NT2/D1 (cell line): ENCODE data around the gene NLK.
"Not testable (repeated sequence)": the region's sequence is repeated elsewhere in the genome, so short reads cannot be mapped to it uniquely, and the experiment has no call there.

Experiments used
- DNase-seq: peaks from one replicate; pipeline ENCODE4 v3.0.0-alpha.2; 2011; ENCODE audit warnings: low read depth, low spot score
- H3K27me3 ChIP-seq: 2 replicates; pipeline ENCODE4 v1.6.0; 2011; ENCODE audit warnings: mild to moderate bottlenecking; ENCODE audit not compliant: insufficient read length, insufficient read depth
- H3K36me3 ChIP-seq: 2 replicates; pipeline ENCODE4 v1.6.1; 2011; ENCODE audit warnings: mild to moderate bottlenecking, low read length, mixed read lengths; ENCODE audit not compliant: insufficient read depth, insufficient read length
- H3K4me1 ChIP-seq: 2 replicates; pipeline ENCODE4 v1.5.1; 2011; ENCODE audit not compliant: insufficient read depth, insufficient read length
- H3K4me3 ChIP-seq: 2 replicates; pipeline ENCODE4 v1.5.1; 2011; ENCODE audit warnings: low read depth; ENCODE audit not compliant: insufficient read length
- H3K9ac ChIP-seq: 2 replicates; pipeline ENCODE4 v1.6.0; 2011; ENCODE audit warnings: low read depth; ENCODE audit not compliant: insufficient read length
- H3K9me3 ChIP-seq: 2 replicates; pipeline ENCODE4 v1.5.1; 2011; ENCODE audit warnings: mild to moderate bottlenecking, low read length; ENCODE audit not compliant: insufficient read depth
- SUZ12 ChIP-seq: IDR thresholded peaks from 2 replicates; pipeline ENCODE4 v1.6.1; 2011; ENCODE audit not compliant: insufficient read length, insufficient read depth; ENCODE audit errors: extremely low read depth
- YY1 ChIP-seq: IDR thresholded peaks from 2 replicates; pipeline ENCODE4 v1.6.1; 2011; ENCODE audit not compliant: insufficient read length, insufficient read depth
- ZNF274 ChIP-seq: IDR thresholded peaks from 2 replicates; pipeline ENCODE4 v1.6.1; 2011; ENCODE audit warnings: mild to moderate bottlenecking, low read depth, low read length

NLK gene

DNA sequence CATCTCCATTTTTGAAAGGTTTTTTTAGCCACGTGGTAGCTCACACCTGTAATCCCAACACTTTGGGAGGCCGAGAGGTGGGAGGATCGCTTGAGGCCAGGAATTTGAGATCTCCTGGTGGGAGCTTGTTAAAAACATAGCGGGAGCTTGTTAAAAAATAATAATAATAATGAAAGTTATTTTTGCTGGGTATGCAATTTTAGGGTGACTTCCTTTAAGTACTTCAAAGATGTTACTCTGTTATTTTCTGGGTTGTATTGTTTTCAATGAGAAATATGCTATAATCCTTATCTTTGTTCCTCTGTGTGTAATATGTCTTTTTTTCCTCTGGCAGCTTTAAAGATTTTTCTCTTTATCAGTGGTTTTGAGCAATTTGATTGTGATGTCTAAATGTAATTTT is 48.1 kb downstream of the NLK start:
- Histone ChIP-seq H3K36me3 (no peaks in the 10 kb centered on the region), H3K9me3 (no peaks in the 10 kb centered on the region), H3K27me3 (no peaks in the 10 kb centered on the region), H3K4me1 (no peaks in the 10 kb centered on the region), H3K4me3 (no peak overlapping the region), H3K9ac (no peak overlapping the region)
- no peak for DNase-seq
- no peak for TF ChIP-seq SUZ12
- TF ChIP-seq ZNF274, result no peak
- no peak for TF ChIP-seq YY1

DNA sequence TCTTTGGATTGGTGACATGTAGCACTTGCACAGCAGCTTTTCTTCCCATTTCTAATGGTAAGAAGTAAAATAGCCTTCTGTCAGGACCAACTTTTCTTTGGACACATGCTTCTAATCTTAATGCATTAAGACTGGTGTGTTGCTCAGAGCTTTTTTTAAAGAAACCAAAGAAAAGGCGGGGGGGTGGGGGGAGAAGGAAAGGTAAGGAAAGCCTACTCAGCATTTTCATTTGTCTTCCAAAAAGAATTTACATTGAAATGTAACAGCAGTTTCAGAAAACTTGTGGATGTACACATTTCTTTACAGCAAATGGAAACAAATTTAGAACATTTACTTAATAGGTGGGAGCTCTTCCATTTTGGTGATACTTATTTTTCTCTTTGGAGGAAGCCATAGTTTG is 49.6 kb downstream of the NLK start:
- H3K36me3 ChIP-seq, result no peaks in the 10 kb centered on the region

DNA sequence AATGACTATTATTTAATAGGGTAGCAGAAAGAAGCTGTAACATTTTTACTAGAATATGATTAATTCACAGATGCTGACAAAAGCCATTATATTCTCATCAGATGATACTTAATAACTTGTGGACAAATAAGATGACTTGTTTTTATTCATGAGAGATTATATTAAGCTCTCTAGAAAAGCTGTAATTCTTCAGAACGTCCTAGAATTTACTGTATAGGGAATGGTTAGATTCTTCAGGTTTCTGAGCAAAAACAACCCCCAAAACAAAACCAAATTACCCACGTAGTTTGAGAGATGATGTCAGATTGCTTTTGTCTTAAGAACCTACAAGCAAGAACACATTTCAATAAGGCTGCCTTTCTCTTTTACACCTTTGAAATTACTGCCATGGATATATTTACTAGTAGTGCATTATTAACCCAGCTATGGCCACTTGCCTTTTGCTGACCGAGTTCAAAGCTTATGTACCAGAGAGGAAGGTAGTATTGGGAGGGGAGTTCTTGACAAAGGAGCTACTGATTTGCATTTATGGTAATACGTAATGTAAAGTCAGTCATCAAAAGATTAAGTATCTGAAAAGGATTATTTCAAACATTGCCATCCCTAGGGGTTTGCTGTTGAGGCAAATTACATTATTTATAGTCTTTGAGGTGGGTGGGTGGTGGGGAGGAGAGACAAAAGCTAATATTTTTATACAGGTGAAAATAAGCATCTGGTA is 51.7 kb downstream of the NLK start:
- no peak for DNase-seq
- no peak overlapping the region for H3K9ac ChIP-seq
- no peaks in the 10 kb centered on the region for H3K4me1 ChIP-seq
- no peak overlapping the region for H3K4me3 ChIP-seq
- H3K9me3 ChIP-seq, result no peaks in the 10 kb centered on the region
- no peaks in the 10 kb centered on the region for H3K36me3 ChIP-seq
- no peaks in the 10 kb centered on the region for H3K27me3 ChIP-seq
- TF ChIP-seq ZNF274 (no peak), YY1 (no peak), SUZ12 (no peak)

More for the DNA sequence above, 49.6 kb downstream of the NLK start:
- Histone ChIP-seq H3K4me3 (no peak overlapping the region), H3K4me1 (no peaks in the 10 kb centered on the region), H3K27me3 (no peaks in the 10 kb centered on the region), H3K9me3 (no peaks in the 10 kb centered on the region), H3K9ac (no peak overlapping the region)
- DNase-seq, result no peak
- TF ChIP-seq YY1 (no peak), ZNF274 (no peak), SUZ12 (no peak)

DNA sequence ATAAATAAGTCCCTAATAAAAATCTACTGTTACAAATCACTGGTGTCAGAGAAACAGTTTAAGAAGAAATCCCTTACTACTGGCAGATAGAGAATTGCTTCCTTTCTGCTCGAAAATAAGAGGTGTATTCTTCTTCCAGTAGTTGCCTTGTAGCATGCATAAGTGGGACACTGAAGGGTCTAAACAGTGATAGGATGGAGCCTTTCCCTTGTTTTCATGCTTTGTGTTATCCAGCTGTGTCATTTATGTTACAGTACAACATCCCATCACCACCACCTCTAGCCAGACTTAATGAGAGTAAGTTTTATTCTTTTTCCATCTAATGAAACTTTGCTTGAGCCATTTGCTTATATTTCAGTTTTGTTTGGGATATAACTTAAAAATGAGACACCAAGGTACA is 54.3 kb downstream of the NLK start:
- TF ChIP-seq ZNF274, result no peak
- no peak for TF ChIP-seq YY1
- TF ChIP-seq SUZ12, result no peak
- no peaks in the 10 kb centered on the region for H3K4me1 ChIP-seq
- DNase-seq, result no peak
- H3K4me3 ChIP-seq, result no peak overlapping the region
- no peaks in the 10 kb centered on the region for H3K27me3 ChIP-seq
- no peaks in the 10 kb centered on the region for H3K9me3 ChIP-seq
- no peak overlapping the region for H3K9ac ChIP-seq
- H3K36me3 ChIP-seq, result no peaks in the 10 kb centered on the region

DNA sequence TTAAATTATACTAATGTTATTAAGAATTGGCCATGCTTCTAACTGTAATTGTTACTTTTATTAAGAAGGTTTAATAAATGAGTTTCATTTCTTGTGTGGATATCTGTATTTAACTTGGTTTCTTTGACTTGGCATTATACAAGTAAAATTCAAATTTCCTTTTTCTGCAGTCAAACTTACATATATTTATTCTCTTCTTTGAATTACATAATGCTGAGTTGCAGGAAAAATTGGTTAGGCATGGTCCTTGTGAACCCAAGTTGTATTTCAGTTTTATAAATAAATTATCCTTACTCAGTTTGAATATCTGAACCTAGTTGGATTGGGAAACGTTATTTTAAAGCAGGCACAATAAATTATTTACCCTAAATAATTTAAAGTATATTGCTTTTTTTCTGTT is 54.8 kb downstream of the NLK start:
- H3K9ac ChIP-seq, result no peak overlapping the region

DNA sequence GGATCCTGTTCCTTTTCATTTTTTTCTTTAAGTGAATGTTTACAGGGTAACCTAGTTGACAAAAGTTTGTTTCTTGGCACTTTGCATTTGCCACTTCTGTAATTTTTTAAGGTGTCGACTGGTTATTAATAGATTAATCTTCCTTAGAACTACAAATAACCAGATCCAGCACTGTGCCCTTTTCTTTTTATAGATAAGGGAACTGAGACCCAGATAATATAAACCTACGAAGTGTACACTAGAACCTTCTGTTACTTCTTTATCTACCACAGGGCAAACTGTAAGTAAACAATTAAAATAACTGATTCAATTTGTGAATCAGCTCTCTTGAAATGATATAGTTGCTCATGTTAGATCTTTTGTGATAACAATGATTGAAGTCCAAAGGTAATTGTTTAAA is 55.4 kb downstream of the NLK start:
- Histone ChIP-seq H3K36me3 (no peaks in the 10 kb centered on the region), H3K9me3 (no peaks in the 10 kb centered on the region), H3K4me3 (no peak overlapping the region), H3K9ac (no peak overlapping the region), H3K4me1 (no peaks in the 10 kb centered on the region), H3K27me3 (no peaks in the 10 kb centered on the region)
- TF ChIP-seq YY1 (no peak), ZNF274 (no peak), SUZ12 (no peak)
- no peak for DNase-seq

More for the DNA sequence above, 54.8 kb downstream of the NLK start:
- Histone ChIP-seq H3K4me3 (no peak overlapping the region), H3K27me3 (no peaks in the 10 kb centered on the region), H3K4me1 (no peaks in the 10 kb centered on the region), H3K9me3 (no peaks in the 10 kb centered on the region), H3K36me3 (no peaks in the 10 kb centered on the region)
- DNase-seq, result no peak
- no peak for TF ChIP-seq SUZ12
- TF ChIP-seq YY1, result no peak
- no peak for TF ChIP-seq ZNF274

DNA sequence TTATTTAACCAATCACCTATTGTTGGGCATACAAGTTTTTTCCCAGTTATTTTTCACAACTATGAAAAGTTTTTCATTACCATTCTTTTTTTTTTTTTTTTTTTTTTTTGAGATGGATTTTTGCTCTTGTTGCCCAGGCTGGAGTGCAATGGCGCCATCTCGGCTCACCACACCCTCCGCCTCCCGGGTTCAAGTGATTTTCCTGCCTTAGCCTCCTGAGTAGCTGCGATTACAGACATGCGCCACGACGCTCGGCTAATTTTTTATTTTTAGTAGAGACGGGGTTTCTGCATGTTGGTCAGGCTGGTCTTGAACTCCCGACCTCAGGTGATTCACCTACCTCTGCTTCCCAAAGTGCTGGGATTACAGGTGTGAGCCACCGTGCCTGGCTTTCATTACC is 56.1 kb downstream of the NLK start:
- not testable (repeated sequence) for H3K4me3 ChIP-seq, DNase-seq, H3K9me3 ChIP-seq, H3K4me1 ChIP-seq, H3K9ac ChIP-seq, H3K36me3 ChIP-seq, H3K27me3 ChIP-seq
